Stimulated activated CD4-positive, alpha-beta T cell treated with anti-CD3 and anti-CD28 coated beads, Interleukin-15, amount 100 ng/mL, for 1 hour (primary cell): ENCODE data around the gene PLEKHG4B.
"Not testable (repeated sequence)": the region's sequence is repeated elsewhere in the genome, so short reads cannot be mapped to it uniquely, and the experiment has no call there.

Experiments used
- DNase-seq, 2 donors: peaks; one replicate each; pipeline ENCODE4 v3.0.0-alpha.2; 2020; ENCODE audit warnings: low read depth in 1 of 2, low spot score in 1 of 2

The PLEKHG4B gene

GRCh38 chr5:186091-187041 lies 94.4 kb downstream of the PLEKHG4B start:
- DNase-seq = no peak

- DNase-seq = no peak
Observed at GRCh38 chr5:187042-187431, 95.1 kb downstream of the PLEKHG4B start.

GRCh38 chr5:187617-188451 lies 95.9 kb downstream of the PLEKHG4B start:
- DNase-seq = no peak

- DNase-seq = peak; percentile 67 to 83
Observed at GRCh38 chr5:188488-189481, 96.8 kb downstream of the PLEKHG4B start.

- no peak for DNase-seq
Observed at GRCh38 chr5:189486-189885, 97.5 kb downstream of the PLEKHG4B start.

GRCh38 chr5:189976-190365 lies 98.0 kb downstream of the PLEKHG4B start:
- DNase-seq = no peak

GRCh38 chr5:190366-191035 lies 98.5 kb downstream of the PLEKHG4B start:
- no peak for DNase-seq

- DNase-seq = no peak
Observed at GRCh38 chr5:191036-191948, 99.3 kb downstream of the PLEKHG4B start, which contains the start of gene LRRC14B. LRRC14B (plus strand) TSS chr5:191495; CDS start chr5:191539, 44 bp downstream.

- no peak for DNase-seq
Observed at GRCh38 chr5:191949-192690, 100.2 kb downstream of the PLEKHG4B start.

GRCh38 chr5:192691-192969 lies 100.7 kb downstream of the PLEKHG4B start:
- DNase-seq = no peak

GRCh38 chr5:192970-193831 lies 101.2 kb downstream of the PLEKHG4B start:
- DNase-seq = no peak

- DNase-seq = no peak
Observed at GRCh38 chr5:194102-194501, 102.1 kb downstream of the PLEKHG4B start.

GRCh38 chr5:194603-195209 lies 102.7 kb downstream of the PLEKHG4B start:
- no peak for DNase-seq

- no peak for DNase-seq
Observed at GRCh38 chr5:195401-196160, 103.6 kb downstream of the PLEKHG4B start.

- no peak for DNase-seq
Observed at GRCh38 chr5:196350-196749, 104.4 kb downstream of the PLEKHG4B start.

GRCh38 chr5:197031-197430 lies 105.1 kb downstream of the PLEKHG4B start:
- not testable (repeated sequence) for DNase-seq
